GM21717 (cell line): ENCODE results near the gene OR5AK2.
"Not testable (repeated sequence)": the region's sequence is repeated elsewhere in the genome, so short reads cannot be mapped to it uniquely, and the experiment has no call there.

ENCODE experiments used
- ATAC-seq: cut with Tn5 transposase; IDR thresholded peaks from one replicate; pipeline ENCODE4 v1.9.1; 2021; ENCODE audit warnings: mild to moderate bottlenecking, moderate library complexity; ENCODE audit not compliant: unreplicated experiment

OR5AK2 gene, protein sequence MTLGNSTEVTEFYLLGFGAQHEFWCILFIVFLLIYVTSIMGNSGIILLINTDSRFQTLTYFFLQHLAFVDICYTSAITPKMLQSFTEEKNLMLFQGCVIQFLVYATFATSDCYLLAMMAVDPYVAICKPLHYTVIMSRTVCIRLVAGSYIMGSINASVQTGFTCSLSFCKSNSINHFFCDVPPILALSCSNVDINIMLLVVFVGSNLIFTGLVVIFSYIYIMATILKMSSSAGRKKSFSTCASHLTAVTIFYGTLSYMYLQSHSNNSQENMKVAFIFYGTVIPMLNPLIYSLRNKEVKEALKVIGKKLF

DNA sequence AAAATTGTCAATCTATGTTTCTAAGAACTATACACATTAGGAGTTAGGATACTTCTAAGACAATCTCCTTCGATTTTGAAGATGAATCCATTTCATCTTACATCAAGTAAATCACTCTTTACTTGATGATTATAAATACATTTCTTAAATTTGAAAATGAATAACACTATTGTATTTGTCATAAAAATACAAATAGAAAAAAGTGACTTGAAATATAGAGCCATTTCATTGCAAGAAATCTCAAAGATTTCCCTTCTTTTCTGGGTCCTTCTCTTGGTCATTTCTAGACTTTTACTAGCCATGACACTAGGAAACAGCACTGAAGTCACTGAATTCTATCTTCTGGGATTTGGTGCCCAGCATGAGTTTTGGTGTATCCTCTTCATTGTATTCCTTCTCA lies at the start of gene OR5AK2:
Gene OR5AK2 (plus strand): TSS at position 301 of the 400 bp plus-strand sequence. CDS start 0 bp downstream, at position 301.
- no peak for ATAC-seq

DNA sequence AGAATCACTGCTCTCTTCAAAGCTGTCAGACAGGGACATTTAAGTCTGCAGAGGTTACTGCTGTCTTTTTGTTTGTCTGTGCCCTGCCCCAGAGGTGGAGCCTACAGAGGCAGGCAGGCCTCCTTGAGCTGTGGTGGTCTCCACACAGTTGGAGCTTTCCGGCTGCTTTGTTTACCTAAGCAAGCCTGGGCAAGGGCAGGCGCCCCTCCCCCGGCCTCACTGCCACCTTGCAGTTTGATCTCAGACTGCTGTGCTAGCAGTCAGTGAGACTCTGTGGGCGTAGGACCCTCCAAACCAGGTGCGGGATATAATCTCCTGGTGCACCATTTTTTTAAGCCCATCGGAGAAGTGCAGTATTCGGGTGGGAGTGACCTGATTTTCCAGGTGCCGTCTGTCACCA lies 43.2 kb upstream of the OR5AK2 start:
- ATAC-seq: not testable (repeated sequence)

DNA sequence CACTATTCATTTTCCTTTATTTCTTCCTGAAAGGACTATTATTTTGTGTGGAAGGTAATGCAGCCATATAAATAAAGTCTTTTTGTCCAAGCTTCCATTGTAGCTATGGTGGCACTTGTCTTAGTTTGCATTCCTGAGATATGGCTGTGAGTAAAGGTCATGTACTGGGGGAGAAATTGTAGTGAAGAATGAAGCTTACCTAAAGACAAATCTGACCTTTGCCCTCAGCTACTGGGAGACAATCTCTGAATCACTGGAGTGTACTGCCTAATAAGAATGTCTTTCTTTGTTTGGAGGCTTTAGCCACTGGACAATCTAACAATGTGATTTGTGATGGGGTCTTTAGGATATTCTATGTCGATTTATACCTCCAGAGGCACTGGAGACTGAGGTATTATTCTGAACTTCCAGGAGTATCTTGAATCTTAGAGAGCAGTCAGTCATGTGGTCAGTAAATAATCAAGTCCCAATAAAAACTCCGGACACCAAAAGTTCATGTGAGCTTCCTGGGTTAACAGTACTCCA lies 39.7 kb upstream of the OR5AK2 start:
- ATAC-seq: no peak

DNA sequence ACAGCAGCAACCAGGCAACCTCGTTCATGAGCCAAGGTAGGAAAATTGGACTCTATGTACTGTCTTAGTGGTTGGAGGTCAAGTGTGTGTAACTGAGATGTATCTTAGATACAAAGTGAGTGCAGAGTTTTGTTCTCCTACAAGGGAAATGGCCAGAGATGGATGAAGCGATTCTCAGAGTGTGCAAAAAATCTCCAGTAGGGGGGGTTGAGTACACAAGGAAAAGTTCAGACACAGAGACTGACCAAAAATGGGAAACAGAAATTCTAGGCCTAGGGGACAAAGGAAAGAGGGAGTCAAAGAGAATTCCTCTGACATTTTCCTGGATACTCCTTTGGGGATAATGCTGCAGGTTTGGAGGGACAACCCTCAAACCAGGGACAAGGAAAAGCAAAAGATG lies 38.2 kb upstream of the OR5AK2 start:
- ATAC-seq: no peak

DNA sequence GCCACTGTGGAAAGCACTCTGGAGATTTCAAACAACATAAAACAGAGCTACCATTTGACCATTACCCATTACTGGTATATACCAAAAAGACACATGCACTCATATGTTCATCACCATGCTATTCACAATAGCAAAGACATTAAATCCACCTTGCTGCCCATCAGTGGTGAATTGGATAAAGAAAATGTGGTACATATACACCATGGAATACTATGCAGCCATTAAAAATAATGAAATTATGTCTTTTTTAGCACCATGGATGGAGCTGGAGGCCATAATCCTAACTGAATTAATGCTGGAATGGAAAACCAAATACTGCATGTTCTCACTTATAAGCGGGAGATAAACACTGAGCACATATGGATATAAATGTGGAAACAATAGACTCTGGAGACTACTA lies 34.8 kb upstream of the OR5AK2 start:
- not testable (repeated sequence) for ATAC-seq

DNA sequence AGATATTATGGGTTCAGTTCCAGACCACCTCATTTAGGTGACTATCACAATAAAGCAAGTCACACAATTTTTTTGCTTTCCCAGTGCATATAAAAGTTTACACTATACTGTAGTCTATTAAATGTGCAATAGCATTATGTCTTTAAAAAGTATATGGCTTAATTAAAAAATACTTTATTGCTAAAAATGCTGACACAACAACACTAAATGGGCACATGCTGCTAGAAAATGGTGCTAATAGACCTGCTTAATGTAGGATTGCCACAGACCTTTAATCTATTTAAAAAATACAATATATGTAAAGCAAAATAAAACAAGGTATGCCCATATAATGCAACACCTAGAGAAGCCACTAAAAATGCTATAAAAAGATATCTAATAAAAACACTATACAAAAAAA lies 27.1 kb upstream of the OR5AK2 start:
- no peak for ATAC-seq

DNA sequence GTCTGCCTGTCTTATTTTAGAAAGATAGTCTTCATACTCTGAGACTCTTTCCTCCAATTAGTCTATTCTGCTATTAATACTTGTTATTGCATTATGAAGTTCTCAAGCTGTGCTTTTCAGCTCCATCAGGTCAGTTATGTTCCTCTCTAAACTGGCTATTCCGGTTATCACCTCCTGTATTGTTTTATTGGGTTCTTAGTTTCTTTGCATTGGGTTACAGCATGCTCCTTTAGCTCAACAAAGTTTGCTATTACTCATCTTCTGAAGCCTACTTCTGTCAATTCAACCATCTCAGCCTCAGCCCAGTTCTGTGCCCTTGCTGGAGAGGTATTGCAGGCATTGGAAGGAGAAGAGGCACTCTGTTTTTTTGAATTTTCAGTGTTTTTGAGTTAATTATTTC lies 21.0 kb upstream of the OR5AK2 start:
- no peak for ATAC-seq

DNA sequence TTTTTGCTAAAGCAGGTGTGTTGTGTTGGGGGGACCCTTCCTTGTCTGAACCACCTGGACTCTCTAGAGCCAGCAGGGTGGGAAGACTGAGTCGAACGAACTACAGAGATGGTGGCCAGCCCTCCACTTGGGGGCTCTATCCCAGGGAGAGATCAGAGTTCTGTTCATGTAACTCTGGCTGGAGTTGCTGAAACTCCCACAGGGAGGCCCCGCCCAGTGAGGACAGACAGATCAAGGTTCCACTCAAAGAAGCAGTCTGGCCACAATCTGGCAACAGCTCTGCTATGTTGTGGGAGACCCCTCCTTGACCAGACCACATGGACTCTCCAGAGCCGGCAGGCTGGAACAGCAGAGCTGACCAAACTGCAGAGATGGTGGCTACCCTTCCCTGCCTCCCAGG lies 20.2 kb upstream of the OR5AK2 start:
- ATAC-seq: no peak

DNA sequence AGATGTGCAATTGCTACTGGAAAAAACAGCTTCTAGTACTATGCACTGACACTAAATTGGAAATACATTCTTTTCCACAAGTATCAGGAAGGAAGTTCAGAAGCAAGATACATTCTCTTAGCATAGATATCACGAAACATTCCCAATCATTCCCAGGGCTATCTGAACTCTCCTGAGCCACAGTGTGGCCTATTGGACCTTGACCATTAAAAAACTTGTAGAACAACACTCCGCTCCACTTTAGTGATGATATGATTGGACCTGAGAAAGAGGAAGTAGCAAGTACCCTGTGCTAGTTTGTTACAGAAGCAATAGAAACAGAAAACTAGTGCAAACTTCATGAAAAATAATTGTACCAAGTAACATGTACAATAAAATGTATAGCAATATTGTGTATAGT lies 11.4 kb upstream of the OR5AK2 start:
- no peak for ATAC-seq

DNA sequence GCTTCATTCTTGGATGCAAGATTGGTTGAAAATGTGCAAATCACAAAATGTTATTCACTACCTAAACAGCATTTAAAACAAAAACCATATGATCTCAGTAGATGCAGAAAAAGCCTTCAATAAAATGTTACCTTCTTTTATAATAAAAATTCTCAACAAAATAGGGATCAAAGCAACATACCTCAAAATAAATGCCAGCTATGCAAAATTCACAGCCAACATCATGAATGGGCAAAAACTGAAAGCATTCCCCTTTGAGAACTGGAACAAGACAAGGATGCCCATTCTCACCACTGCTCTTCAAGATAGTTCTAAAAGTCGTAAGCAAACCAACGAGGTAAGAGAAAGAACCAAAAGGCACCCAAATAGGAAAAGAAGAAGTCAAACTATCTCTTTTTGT lies 2.0 kb downstream of the OR5AK2 start:
- ATAC-seq: no peak

DNA sequence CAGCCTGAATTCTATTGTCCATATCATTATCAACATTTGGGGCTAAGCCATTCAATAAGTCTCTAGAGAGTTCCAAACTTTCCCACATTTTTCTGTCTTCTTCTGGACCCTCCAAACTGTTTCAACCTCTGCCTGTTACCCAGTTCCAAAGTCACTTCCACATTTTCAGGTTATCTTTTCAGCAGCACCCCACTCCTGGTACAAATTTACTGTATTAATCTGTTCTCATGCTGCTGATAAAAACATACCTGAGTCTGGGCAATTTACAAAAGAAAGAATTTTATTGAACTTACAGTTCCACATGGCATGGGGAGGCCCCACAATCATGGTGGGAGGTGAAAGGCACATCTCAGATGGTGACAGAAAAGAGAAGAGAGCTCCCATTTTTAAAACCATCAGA lies 5.8 kb downstream of the OR5AK2 start:
- ATAC-seq: no peak

DNA sequence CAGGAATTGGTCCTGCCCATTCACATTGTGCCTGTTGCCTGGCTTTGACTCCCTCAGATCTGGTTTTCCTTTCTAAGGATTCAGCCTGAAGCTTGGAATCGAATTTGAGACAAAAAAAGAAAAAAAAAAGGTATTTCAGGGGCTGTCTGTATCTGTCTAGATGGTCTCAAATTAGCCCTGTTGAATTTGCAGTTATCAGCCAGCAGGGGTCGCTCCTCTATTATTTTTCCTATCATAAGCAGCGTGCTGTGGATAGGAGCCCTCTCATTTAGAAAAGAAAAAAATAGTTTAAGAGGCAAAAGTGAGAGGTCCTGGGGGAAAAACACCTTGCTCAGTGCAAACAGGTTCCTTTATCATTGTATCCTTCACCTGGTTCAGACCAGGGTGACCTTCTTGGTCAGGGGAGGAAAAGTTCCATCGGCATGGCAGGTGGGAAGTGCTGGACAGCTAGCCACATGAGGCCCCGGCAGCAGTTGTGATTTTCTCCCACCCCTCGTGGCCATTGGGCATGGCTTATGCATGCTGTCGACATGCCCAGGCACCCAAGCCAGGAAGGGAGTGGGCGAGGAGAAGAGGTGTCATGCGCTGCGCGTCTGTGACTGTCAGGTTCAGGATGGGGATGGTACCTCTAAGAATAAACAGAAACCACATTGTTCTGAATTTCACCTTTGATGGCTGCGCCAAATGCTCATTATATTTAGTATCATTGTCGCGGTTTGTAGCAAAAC lies 13.1 kb downstream of the OR5AK2 start:
- no peak for ATAC-seq

DNA sequence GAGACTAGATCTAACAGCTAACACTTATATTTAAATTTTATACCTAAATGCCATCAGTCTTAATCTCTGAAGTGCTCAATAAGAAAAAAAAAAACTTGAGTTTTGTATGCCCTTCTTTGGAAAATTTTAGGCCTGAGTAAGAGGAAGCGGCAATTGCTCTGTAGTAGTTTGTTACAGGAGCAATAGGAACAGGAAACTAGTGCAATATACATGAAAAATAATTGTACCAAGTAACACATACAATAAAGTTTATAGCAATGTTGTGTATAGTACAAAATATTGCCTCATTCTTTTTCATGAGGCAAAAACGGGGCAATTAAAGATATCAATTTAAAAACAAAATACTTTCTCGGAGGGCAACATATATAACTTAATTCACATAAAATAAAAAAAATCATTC lies 19.7 kb downstream of the OR5AK2 start:
- ATAC-seq: no peak

DNA sequence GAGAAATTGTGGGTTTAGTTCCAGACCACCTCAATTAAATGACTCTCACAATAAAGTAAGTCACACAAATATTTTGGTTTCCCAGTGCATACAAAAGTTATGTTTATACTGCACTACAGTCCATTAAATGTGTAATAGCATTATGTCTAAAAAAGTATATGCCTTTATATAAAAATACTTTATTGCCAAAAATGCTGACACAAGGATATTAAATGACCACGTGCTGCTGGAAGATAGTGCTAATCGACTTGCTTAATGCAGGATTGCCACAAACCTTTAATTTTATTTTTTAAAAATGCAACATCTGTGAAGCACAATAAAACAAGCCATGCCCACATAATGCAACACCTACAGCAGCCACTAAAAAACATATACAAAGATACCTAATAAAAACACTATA lies 27.0 kb downstream of the OR5AK2 start:
- no peak for ATAC-seq

DNA sequence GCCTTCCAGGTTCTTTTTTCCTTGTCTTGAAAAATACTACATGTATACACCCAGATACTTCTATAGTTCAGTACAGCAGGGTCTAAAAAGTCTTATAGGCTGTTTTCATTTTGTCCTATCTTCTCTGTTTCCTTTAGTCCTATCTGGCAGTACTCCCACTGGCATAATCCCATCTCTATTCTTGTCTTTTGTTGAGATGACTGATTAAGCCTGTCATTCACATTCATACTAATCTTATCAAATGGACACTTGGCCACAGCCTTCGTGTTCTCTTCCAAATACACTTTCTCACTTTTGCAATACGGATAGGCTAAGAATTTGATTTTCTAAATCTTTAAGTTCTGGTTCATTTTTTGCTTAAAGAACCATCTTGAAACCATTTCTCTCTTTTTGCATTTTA lies 42.8 kb downstream of the OR5AK2 start:
- ATAC-seq: no peak
